Spinal cord (tissue), 10 donors: Measurements from ENCODE around the gene ZNF230. TPM values are rescaled to one million over a fixed set of nuclear protein-coding genes. Genes with fewer than 3 reads are reported as not detected.
A peak's percentile ranks its signal among the peaks of the same experiment; 100 is the strongest.

ENCODE experiments used
- DNase-seq, 6 donors: peaks; one replicate each; pipeline versions ENCODE4 v3.0.0 to v3.0.0-alpha.2; 2013 to 2015; ENCODE audit warnings: low spot score in 6 of 6, low read depth in 4 of 6
- H3K27ac ChIP-seq: one replicate; pipeline ENCODE4 v1.5.1; 2013; ENCODE audit warnings: low read depth, low read length, control low read depth
- H3K27me3 ChIP-seq: one replicate; pipeline ENCODE4 v1.6.1; 2013; ENCODE audit warnings: low read length; ENCODE audit not compliant: control insufficient read depth, insufficient read depth
- H3K36me3 ChIP-seq: one replicate; pipeline ENCODE4 v1.6.1; 2013; ENCODE audit warnings: low read length; ENCODE audit not compliant: control insufficient read depth, insufficient read depth
- H3K4me1 ChIP-seq: one replicate; pipeline ENCODE4 v1.6.1; 2013; ENCODE audit warnings: low read length; ENCODE audit not compliant: control insufficient read depth, insufficient read depth
- H3K4me3 ChIP-seq: one replicate; pipeline ENCODE4 v1.5.1; 2013; ENCODE audit warnings: low read depth, low read length, control low read depth
- H3K9me3 ChIP-seq: one replicate; pipeline ENCODE4 v1.6.1; 2013; ENCODE audit warnings: low read length; ENCODE audit not compliant: control insufficient read depth, insufficient read depth
- WGBS: methylation state at CpG from one replicate; pipeline ENCODE4 v1.1.5; 2013; ENCODE audit warnings: missing lambda C conversion rate; ENCODE audit not compliant: insufficient coverage; 5-methylcytosine and 5-hydroxymethylcytosine counted together
- polyA plus RNA-seq, 2 donors: library from polyadenylated mRNA; unstranded; fragments of 120-200 nt; gene quantifications; one replicate each; pipeline ENCODE4 v1.2.1, GENCODE V29; 2013; ENCODE audit not compliant: insufficient read length in 2 of 2
- total RNA-seq, 2 donors: library from RNA; depleted of rRNA in 1 of 2; stranded (reverse); fragments of 120-200 nt in 1 of 2; fragments of >200 nt in 1 of 2; gene quantifications; one replicate each; pipeline versions ENCODE4 v1.2.3 to v1.2.4, GENCODE V29; 2013 to 2014
- donor health status: healthy.

The ZNF230 gene
- total and polyA plus RNA-seq, 4 donors = 4.9 to 7.8 (median 5.8) TPM

GRCh38 chr19:43997631-43998290, 5.0 kb upstream of the ZNF230 start:
- Histone ChIP-seq H3K36me3 (peaks cover 17% of the 10 kb centered on the region), H3K27ac (no peak overlapping the region), H3K4me3 (no peak overlapping the region), H3K27me3 (no peaks in the 10 kb centered on the region), H3K4me1 (peaks cover 2% of the 10 kb centered on the region), H3K9me3 (no peaks in the 10 kb centered on the region)
- WGBS = 87% methylated on average over 9 of the region's 10 CpGs
- no peak for DNase-seq

DNA sequence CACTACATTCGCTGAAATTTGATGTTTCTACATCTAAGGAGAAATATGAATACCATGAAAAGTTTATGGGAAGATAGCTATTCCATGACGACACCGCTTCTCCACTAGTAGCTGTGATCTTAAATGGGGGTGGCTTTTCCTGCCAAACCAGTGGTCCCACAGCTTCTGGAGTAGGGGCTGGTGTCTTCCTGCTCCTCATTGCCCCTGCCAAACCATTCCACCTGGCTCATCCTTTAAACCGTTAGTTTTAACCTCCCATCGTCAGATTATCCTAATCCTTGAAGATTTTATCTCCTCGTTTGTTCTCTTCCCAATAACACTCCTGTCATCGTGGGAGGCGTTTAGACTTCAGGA, 568 bp upstream of the ZNF230 start:
- Histone ChIP-seq H3K4me1 (peaks cover 9% of the 10 kb centered on the region), H3K4me3 (peak overlapping the region; percentile 61), H3K27me3 (no peaks in the 10 kb centered on the region), H3K36me3 (no peaks in the 10 kb centered on the region), H3K27ac (peak overlapping the region; percentile 77), H3K9me3 (no peaks in the 10 kb centered on the region)
- 2% methylated on average over 5 of the region's 8 CpGs for WGBS
- DNase-seq = no peak

- Histone ChIP-seq H3K27ac (no peak overlapping the region), H3K4me1 (peaks cover 9% of the 10 kb centered on the region), H3K4me3 (peak overlapping the region; percentile 61), H3K36me3 (peaks cover 8% of the 10 kb centered on the region), H3K27me3 (no peaks in the 10 kb centered on the region), H3K9me3 (no peaks in the 10 kb centered on the region)
- 0% methylated on average over 3 of the region's 15 CpGs for WGBS
- peak in 1 of 6 donors; percentile 1 for DNase-seq
Observed at GRCh38 chr19:44003461-44004009, 778 bp downstream of the ZNF230 start.

GRCh38 chr19:44005973-44006372, 3.2 kb downstream of the ZNF230 start:
- Histone ChIP-seq H3K27me3 (no peaks in the 10 kb centered on the region), H3K4me1 (peaks cover 9% of the 10 kb centered on the region), H3K36me3 (peaks cover 27% of the 10 kb centered on the region), H3K9me3 (peaks cover 10% of the 10 kb centered on the region), H3K27ac (no peak overlapping the region), H3K4me3 (no peak overlapping the region)
- no peak for DNase-seq
- no CpG with 5 or more reads among the region's 1 CpG for WGBS

DNA sequence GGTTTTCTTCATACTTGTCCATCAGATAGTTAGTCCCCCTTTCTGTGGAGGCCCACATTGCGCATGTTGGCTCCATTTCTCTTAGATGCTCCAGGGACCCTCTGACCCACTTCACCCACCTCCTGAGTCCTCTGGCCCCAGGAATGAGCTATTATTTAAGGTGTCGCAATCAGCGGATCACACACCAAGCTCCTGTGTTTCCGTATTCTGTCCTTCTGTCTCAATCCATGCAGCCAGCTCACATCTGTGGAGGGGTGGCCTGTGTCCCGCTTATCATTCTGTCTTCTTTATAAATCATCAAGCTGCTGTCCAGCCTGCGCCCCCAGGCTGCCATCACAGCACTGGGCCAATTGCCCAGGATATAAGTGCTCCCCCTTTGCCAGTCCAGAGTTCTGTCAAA, 4.7 kb downstream of the ZNF230 start:
- DNase-seq = no peak
- H3K27me3 ChIP-seq = no peaks in the 10 kb centered on the region
- no peak overlapping the region for H3K4me3 ChIP-seq
- peaks cover 7% of the 10 kb centered on the region for H3K4me1 ChIP-seq
- peaks cover 29% of the 10 kb centered on the region for H3K36me3 ChIP-seq
- peaks cover 11% of the 10 kb centered on the region for H3K9me3 ChIP-seq
- H3K27ac ChIP-seq = no peak overlapping the region
- 95% methylated on average over 5 of the region's 6 CpGs for WGBS

DNA sequence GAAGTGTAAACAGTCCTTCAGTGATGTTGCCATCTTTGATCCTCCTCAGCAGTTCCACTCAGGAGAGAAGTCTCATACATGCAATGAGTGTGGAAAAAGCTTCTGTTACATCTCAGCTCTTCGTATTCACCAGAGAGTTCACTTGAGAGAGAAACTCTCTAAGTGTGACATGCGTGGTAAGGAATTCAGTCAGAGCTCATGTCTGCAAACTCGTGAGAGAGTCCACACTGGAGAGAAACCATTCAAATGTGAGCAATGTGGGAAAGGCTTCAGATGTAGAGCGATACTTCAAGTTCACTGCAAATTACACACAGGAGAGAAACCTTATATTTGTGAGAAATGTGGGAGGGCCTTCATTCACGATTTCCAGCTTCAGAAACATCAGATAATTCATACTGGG, 7.7 kb downstream of the ZNF230 start:
- Histone ChIP-seq H3K36me3 (peaks cover 29% of the 10 kb centered on the region), H3K27me3 (no peaks in the 10 kb centered on the region), H3K4me1 (no peaks in the 10 kb centered on the region), H3K27ac (no peak overlapping the region), H3K4me3 (no peak overlapping the region), H3K9me3 (peaks cover 11% of the 10 kb centered on the region)
- no peak for DNase-seq
- WGBS = 100% methylated on average over 2 of the region's 5 CpGs

GRCh38 chr19:44019498-44019897, 16.7 kb downstream of the ZNF230 start:
- Histone ChIP-seq H3K27ac (no peak overlapping the region), H3K36me3 (no peaks in the 10 kb centered on the region), H3K27me3 (no peaks in the 10 kb centered on the region), H3K4me1 (no peaks in the 10 kb centered on the region), H3K4me3 (no peak overlapping the region), H3K9me3 (no peaks in the 10 kb centered on the region)
- DNase-seq = no peak
- 40% methylated on average over 1 of the region's 2 CpGs for WGBS

DNA sequence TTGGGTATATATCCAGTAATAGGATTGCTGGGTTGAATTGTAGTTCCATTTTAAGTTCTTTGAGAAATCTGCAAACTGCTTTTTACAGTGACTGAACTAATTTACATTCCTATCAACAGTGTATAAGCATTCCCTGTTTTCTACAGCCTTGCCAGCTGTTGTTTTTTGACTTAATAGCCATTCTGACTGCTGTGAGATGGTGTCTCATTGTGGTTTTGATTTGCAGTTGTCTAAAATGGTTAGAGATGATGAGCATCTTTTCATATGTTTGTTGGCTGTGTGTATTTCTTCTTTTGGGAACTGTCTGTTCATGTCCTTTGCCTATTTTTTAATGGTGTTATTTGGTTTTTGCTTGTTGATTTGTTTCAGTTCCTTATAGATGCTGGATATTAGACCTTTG, 18.5 kb downstream of the ZNF230 start:
- H3K4me1 ChIP-seq = peaks cover 3% of the 10 kb centered on the region
- no peaks in the 10 kb centered on the region for H3K27me3 ChIP-seq
- H3K4me3 ChIP-seq = no peak overlapping the region
- H3K27ac ChIP-seq = no peak overlapping the region
- DNase-seq = no peak
- no peaks in the 10 kb centered on the region for H3K9me3 ChIP-seq
- no peaks in the 10 kb centered on the region for H3K36me3 ChIP-seq

DNA sequence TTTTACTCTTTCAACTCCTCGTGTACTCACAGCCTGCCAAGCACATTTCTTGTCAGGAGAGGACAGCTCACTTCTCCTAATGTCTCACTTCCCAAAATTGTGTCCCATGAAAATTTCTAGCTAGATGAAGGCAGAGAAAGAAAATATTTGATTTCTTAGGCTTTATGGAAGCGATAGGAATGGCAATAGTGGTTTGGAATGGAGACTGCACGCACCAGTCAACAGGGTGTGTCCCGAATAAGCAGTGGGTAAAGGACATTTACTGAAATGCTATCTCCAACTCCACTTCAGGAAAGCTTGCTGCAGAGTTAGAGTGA, 22.1 kb downstream of the ZNF230 start:
- Histone ChIP-seq H3K9me3 (no peaks in the 10 kb centered on the region), H3K36me3 (peaks cover 16% of the 10 kb centered on the region), H3K4me1 (peaks cover 3% of the 10 kb centered on the region), H3K27me3 (no peaks in the 10 kb centered on the region), H3K27ac (no peak overlapping the region), H3K4me3 (peak overlapping the region; percentile 73)
- 18% methylated on average over 3 of the region's 4 CpGs for WGBS
- peak in 1 of 6 donors; percentile 47 for DNase-seq

GRCh38 chr19:44025217-44025936, 22.6 kb downstream of the ZNF230 start, which contains the start of gene ZNF222:
TSS of gene ZNF222 (plus strand) at chr19:44025379. CDS start at chr19:44025437, 58 bp downstream.
- Histone ChIP-seq H3K36me3 (peaks cover 18% of the 10 kb centered on the region), H3K9me3 (no peaks in the 10 kb centered on the region), H3K27ac (no peak within 1 kb of the TSS), H3K4me1 (peaks cover 3% of the 10 kb centered on the region), H3K4me3 (peak within 1 kb of the TSS; percentile 73), H3K27me3 (no peaks in the 10 kb centered on the region)
- WGBS = 2% methylated on average over 26 of the region's 37 CpGs
- DNase-seq = peak; percentile 74 to 98 (median 84)
